NCI-H524 (cell line): Measurements from ENCODE around the gene TTC21B.
A peak's percentile ranks its signal among the peaks of the same experiment; 100 is the strongest.
"Not testable (repeated sequence)": the region's sequence is repeated elsewhere in the genome, so short reads cannot be mapped to it uniquely, and the experiment has no call there.

ENCODE experiments used
- DNase-seq, 2 experiments: peaks; one replicate each; lab custom pipeline; 2025; lab: John Stamatoyannopoulos, UW

TTC21B gene

DNA sequence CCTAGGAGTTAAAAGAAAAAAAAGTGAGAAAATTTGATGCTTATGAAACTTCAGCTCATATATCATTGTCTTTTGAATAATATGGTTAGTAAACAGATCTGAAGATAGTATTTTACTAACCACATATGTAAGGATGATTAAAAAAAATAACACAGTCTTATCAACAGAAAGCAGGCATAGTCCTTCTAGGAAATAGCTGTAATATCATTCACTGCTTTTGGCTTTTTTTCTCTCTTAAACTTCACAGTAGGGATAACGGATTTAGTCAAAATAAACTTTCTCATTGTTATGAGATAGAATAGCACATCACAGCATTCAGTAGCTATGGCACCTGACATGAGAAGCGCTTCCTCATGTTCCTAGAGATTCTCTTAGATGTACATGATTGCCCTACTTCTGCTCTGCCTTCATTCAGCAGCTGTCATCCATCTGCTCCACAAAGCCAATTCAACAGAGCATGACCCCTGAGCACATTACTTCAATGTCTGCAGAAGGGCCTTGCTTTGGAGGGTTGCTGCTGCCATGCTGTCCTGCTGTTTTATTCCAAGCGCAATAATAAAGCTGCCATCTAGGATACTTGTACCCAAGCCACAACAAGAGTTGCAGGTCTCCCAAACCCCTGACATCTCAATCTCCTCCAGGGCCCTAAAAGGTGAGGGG is 67.0 kb downstream of the TTC21B start:
- DNase-seq: peak; percentile 79 to 92

DNA sequence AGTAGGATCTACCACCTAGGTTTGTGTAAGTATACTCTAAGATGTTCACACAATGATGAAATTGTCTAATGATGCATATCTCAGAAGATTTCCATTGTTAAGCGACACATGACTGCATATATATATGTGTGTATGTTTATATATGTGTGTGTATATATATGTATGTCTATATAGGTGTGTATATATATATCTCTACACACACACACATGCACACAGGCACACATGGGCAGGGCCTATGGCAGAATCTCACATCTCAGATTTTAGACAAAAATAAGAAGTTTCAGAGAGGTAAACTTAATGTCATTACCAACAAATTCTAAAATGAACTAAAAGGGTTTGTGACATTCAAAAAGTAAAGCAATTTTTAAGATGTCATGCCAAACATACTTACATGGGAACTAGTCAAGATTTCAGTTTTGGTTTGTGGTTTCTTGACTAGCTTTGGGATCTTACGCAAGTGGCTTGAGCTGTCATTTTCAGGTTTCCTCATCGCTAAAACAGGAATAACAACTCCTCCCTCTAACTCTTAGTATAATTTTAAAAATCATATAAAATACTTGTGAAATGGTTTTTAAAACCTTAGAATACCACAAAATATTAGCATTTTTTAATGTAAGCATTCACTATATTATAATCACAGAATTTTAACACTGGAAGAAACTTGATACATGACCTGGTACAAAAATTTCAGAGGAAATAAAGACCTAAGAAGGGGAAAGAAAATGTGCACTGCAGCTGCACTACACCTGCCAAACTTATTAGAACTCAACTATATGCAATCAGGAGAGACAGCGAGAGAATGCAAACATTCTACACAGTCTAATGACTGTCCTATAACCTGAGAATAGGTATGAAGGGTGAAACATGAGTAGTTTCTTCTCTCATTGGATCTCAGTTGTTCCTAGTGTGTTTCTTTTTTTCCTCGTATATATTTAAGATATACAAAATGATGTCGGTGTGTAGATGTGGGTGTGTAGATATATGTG is 75.7 kb downstream of the TTC21B start:
- no peak for DNase-seq

DNA sequence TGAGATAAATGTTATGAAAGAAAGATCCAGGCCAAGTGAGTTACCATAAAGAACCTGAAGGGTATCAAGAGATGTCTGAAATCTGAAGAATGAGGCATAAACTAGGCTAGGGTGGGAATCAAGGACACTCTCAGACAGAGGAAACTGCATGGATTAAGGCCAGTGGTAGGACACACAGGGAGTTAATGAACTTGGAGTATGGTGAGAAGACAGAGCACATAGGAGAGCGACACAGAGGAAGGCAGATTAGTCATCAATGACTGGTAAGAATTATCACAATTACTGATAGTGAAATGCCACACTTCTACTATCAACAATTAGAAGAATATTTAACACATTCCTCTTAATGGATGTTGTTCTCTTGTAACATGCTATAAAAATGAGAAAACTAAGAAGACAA is 76.9 kb downstream of the TTC21B start:
- no peak for DNase-seq

DNA sequence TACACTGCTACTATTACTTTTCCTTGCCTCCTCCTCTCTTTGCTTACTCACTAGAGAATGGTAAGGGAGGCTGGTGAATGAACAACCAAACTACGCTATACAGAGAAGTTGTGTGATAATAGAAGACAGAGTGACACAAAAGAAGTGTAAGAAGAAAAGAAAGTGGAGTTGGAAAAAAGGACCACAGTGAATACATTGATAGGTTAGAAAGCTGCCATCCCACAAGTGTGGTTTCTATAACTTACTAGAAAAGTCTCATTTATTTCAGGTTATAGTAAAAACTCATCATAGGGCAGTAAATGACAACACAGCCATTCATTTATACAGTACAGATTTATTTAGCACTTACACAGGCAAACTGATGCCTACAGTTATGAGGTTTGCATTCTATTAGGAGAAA is 77.3 kb downstream of the TTC21B start:
- DNase-seq: no peak

DNA sequence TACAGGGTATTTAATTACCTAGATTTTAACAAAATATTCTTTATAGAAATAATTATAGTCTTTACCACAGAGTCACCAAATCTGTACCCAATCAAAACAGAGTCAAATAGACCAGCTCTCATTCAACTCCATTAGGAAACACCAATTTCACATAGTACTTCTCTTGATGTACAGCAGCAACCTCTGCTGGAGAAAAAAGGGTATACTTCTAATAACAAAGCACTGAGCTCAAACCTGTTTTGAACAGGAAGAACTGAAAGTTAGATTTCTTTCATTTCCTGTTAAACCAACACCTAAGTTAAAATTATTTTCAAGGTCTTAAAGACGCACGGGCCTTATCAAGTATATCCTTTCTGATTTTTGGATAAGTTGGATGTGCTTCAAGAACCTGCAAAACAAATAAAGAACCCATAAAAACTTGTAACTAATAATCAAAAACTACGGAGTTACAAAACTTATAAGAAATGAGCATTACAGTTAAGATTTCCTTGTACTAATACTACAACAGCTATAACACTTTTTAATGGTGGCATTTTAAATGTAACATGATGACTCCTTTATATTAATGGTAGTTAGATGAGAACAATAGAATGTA is 79.0 kb downstream of the TTC21B start:
- peak; percentile 16 to 59 for DNase-seq

DNA sequence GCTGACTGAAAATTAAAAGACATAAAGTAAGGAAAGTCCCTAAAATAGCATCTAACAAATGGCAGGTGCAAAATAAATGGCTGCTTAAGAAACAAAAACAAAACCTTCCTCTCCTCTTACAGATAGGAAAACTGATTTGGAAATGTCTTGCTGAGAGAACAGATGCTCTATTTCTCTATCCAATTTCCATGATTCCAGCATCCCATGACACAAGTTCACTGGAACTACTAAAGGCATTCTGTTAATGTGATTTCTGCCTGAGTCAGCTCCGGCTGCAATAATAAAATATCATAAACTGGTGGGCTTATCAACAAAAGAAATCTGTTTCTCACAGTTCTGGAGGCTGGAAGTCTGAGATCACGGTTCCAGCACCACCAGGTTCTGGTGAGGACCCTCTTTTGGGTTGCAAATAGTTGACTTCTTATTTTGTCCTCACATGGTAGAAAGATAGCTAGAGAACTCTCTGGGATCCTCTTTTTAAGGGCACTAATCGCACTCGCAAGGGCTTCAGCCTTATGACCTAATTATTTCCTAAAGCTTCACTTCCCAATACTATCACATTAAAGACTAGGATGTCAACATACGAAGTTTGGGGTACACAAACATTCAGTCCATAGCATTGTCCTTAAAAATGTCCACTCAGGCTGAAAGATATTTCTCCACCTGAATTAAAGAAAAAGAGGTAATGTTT is 81.3 kb downstream of the TTC21B start:
- no peak for DNase-seq

DNA sequence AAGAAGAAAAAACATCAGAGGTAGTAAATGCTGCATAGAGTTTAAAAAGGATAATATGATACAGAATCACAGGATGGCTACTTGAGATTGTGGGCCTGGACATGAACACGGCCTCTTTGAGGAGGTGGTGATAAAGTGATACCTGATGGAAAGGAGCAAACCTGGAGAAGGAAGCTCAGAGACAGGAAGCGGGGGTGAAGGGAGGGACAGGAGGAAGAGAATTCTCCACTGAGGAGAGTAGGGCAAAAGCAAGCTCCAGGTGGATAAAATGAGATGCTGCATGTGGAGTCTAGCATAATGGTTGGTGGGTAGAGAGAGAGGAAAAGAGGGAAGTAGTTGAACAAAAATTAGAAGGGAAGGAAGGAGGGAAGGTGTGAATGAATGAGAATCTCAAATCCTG is 82.6 kb downstream of the TTC21B start:
- DNase-seq: no peak

DNA sequence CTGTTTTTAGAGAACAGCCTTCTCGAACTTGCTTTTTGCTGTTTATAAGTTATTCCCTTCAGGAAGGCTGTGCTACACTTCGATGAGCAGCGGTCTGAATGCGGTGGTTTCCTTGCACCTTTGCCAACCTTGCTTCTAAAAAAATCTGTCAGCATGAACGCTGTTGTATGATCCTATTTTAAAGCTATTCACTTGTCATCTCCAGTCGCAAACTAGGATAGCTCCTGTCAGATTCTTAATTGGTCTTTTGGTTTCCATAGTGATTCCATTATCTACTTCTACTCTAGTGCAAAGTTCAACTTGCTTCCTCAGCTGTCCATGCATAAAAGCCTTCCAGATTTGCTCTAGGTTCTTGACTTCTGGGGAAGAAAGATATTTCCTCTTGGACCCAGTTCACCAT is 83.2 kb downstream of the TTC21B start:
- DNase-seq: no peak

DNA sequence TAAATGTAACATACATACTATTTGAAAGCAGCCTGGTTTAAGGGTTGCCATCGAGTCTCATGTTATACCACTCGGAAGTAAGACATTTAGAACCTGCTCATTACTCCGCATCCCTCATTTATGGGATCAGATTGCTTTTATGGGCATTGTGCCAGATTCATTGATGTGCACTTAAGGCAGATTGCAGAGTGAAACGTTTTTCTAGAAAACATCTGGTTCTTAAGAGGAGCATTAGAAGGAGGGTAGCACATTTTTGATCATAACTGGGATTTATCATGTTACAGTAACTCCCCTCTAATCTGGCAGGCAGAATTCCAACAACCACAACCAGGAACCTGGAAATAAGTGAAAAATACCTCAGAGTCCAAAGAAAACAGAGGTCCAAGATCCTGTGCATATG is 85.4 kb downstream of the TTC21B start:
- peak; percentile 90 to 96 for DNase-seq

DNA sequence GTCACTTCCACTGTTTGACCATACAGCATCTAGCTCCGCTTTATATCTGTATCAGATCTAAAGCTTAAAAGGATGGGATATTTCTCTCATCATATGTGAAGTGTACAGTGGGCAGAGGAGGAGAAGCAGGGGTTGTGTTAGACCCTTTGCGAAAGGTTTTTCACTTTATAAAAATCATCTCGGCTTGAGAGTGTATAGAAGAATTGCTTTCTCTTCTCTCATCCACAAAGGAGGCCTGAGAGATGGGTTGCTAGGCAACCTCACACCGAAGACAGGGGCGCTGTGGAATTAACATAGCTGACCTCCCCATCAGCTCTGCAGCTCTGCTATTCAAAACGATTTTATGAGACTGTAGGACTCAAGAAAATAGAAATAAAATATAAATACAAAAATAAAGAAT is 89.3 kb downstream of the TTC21B start:
- peak; percentile 0 to 61 for DNase-seq

DNA sequence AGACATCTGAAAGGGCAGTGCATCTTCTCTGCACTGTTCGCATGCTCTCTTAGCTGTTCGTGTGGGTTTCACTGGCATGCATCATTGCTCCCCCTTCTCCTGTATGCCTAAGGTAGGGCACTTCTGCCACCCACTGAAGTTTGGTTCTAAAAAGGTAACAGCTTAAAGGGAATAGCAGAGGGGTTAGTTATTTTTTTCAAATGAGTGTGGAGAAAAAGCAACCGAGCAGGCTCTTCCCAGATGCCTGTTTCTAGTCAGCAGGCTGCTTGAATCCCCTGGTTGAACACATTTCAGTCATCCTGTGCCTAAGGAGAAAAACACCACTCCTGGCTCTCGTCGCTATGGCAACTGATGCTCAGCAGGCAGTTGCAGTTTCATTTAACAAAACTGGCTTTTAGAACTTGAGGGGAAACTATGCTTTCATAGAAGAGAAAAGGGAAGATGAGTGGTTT is 89.7 kb downstream of the TTC21B start:
- DNase-seq: peak; percentile 9 to 57

DNA sequence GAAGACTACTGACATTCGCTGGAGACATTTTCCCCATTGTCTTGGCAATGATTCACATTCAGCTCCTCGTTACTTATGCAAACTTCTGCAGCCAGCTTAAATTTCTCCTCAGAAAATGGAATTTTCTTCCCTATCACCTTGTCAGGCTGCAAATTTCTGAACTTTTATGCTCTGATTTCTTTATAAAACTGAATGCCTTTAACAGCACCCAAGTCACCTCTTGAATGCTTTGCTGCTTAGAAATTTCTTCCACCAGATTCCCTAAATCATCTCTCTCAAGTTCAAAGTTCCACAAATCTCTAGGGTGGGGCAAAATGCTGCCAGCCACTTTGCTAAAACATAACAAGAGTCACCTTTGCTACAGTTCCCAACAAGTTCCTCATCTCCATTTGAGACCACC is 92.5 kb downstream of the TTC21B start:
- DNase-seq: not testable (repeated sequence)

DNA sequence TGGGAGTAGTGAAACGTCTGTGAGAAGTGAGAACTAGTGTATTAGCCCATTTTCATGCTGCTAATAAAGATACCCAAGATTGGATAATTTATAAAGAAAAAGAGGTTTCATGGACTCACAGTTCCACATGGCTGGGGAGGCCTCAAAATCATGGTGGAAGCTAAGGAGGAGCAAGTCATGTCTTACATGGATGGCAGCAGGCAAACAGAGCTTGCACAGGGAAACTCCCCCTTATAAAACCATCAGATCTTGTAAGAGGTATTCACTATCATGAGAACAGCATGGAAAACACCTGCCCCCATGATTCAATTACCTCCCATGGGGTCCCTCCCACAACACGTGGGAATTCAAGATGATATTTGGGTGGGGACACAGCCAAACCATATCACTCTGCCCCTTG is 93.9 kb downstream of the TTC21B start:
- not testable (repeated sequence) for DNase-seq

DNA sequence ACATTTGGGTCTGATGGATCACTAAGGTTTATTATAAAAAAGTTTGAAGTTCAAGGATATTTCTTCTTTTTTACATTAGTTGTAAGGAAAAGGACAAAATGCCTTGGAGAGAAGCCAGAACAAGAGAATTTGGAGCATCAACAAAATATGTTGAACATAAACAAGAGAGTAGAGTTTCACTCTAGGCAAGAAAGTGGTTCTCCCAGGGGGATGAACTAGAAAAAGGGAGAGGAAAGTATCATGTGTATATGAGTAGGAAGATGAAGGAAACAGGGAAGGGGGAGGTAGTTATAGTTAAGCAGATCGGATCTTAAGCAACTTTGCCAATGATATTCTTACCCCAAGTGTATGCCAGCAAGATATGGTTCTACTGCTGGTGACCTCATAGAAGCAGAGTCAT is 95.7 kb downstream of the TTC21B start:
- DNase-seq: peak in 1 of 2 experiments; percentile 4

DNA sequence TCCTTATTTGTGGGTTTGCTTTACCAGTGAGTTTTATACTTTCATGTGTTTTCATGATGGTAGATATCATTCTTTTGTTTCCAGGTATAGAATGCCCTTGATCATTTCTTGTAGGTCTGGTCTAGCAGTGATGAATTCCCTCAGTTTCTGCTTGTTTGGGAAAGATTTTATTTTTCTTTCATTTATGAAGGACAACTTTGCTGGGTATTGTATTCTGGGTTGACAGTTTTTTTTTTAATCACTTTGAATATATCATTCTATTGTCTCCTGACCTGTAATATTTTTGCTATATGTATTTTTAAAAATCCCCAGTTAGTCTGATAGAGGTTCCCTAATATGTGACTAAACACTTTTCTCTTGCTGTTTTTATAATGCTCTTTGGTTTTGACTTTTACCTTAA is 101.2 kb downstream of the TTC21B start:
- DNase-seq: no peak

DNA sequence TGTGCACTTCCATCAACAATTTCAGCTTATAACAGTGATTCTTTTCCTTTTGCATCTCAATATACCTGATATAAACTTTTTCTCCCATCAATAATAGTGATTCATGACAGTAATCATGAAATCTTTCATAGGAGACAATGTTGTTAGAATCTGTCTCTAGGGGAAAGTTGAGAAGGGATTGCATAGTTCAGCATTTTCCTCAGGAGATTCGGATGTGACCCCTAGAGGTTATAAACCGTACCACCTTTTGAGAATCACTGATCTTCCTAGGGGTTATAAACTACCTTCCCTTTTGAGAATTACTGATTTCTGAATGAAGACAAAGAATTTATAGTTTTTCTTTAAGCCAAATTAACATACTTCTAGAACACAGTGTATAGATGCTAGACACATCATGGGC is 106.6 kb downstream of the TTC21B start:
- DNase-seq: peak in 1 of 2 experiments; percentile 1

DNA sequence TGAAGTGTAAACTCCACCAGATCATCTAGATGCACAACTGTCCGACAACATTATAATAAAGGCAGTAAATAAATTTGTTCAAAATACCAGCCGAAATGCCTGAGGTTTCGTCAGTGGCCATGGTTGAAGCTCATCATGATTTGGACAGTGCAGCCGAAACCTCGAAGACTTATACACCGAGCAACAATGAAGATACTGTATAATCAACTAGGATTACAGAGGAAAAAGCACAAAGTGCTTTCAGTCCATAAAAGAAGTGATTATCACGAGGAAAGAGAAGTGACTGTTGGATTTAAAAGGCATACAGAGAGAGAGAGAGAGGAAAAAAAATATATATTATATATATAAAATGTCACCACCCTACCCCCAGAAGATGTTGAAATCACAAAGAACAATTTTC is 107.5 kb downstream of the TTC21B start:
- no peak for DNase-seq

DNA sequence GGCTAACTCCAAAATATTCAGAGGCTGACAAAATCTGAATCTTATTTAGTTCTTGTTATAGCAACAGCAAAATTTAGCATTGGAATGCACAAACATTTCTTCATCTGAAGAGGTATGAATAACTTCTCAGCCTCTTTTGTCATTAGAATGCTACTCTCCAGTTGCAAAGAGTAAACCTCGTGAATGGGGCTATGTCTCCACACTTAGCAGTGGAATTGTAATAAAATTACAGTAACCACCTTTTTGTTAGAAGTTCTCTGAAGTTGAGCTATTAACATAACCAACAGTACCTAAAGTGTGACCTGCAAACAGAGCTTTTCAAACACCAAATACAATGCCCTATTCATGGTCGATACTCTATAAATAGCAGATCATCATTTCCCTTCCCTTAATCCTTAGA is 109.4 kb downstream of the TTC21B start:
- DNase-seq: no peak

DNA sequence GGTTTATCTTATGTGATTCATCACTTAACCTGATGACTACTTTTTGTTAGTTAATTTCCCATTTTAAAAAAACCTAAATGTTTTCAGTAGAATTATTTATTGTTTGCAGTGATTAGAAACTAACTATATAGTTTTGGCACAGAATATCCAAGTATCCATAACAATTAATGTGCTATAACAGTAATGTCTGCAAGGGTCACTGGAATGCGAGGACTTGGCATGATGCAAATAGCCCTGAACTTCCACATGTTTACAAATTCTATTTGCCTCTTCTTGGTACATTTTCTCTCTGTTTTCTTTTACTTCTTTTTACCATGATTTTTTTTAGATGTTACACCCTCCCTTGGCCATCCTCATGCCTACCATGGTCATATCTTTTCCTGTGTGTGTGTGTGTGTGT is 110.2 kb downstream of the TTC21B start:
- no peak for DNase-seq

DNA sequence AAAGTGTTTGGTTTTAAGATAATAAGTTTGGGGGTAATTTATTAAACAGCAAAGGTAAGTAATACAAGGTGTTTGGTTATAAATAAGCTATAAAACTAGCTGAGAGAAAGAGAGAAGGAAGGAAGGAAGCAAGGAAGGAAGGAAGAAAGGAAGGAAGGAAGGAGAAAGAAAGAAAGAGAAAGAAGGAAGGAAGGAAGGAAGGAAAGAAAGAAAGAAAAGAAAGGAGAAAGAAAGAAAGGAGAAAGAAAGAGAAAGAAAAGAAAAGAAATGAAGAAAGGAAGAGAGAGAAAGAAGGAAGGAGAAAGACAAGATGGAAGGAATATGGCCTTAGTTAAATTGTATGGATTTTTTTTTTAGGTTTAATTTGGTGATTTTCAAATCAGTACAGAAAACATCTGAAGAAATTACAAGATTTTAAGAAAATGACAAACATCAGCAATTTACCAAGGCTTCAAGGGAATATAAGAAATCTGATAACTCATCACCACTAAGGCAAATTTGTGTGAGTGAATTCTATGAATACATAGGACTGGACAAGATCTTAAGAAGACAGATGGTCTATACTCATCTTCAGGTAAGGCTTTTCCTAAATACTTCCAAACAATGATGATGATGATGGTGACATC is 113.1 kb downstream of the TTC21B start:
- no peak for DNase-seq

DNA sequence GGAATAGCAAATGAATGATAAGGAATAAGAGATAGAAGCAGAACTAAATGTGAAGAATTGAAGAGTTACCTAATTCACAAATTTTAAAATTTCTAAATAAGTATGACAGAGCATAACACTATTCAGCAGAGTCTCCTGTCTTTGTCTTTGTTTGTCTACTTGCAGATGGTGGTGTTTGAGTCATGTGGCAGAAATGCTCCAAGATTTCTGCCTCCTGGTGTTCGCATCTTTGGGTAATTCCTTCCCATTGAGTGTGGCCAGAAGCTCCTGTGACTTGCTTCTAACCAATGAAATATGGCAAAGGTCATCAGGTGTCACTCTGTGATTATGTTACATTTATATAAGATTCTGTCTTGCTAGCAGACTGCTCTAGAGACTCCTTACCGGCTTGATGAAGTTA is 114.0 kb downstream of the TTC21B start:
- DNase-seq: no peak

DNA sequence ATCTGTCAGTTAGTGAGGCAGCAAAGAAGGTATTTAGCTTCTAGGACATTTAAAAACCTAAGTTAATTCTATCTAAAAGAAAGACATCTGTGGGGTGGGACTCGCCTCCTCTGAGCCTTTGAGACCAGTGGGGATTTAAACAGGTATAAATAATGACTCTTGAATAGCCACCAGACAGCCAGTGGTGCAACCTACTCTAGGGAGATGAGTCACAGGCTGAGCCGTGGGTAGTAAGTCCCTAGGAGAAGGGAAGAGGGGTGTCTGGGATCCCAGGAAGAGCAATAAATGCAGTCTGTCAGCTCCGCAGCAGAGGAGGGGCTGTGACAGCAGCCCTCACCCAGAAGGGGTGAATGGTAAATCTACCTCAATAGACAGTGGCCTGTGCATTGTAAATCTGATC is 116.5 kb downstream of the TTC21B start:
- peak in 1 of 2 experiments; percentile 18 for DNase-seq
